OCI-LY1 (cell line): ENCODE results near the gene BMPER.

Experiments used
- EZH2 ChIP-seq: fragments of 200-600 bp; sonication (generic), shearing (Covaris generic); IDR thresholded peaks from 2 replicates; pipeline ENCODE4 v1.8.0; 2017; ENCODE audit warnings: borderline replicate concordance, mixed run types, mild to moderate bottlenecking, antibody characterized with exemption, low read length, moderate library complexity, mixed read lengths
- TF ChIP-seq, protein P1 (sequence below): fragments of 200-600 bp; sonication (generic), shearing (Covaris generic); IDR thresholded peaks from 2 replicates; pipeline ENCODE4 v1.5.1; 2017; ENCODE audit warnings: mild to moderate bottlenecking, antibody characterized with exemption, low read length, moderate library complexity, mixed read lengths

GRCh38 chr7:34036972-34037792, 131.8 kb downstream of the BMPER start:
- TF ChIP-seq, protein P1, sequence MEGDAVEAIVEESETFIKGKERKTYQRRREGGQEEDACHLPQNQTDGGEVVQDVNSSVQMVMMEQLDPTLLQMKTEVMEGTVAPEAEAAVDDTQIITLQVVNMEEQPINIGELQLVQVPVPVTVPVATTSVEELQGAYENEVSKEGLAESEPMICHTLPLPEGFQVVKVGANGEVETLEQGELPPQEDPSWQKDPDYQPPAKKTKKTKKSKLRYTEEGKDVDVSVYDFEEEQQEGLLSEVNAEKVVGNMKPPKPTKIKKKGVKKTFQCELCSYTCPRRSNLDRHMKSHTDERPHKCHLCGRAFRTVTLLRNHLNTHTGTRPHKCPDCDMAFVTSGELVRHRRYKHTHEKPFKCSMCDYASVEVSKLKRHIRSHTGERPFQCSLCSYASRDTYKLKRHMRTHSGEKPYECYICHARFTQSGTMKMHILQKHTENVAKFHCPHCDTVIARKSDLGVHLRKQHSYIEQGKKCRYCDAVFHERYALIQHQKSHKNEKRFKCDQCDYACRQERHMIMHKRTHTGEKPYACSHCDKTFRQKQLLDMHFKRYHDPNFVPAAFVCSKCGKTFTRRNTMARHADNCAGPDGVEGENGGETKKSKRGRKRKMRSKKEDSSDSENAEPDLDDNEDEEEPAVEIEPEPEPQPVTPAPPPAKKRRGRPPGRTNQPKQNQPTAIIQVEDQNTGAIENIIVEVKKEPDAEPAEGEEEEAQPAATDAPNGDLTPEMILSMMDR = no peak
- no peak for TF ChIP-seq EZH2
